A549 (cell line): ENCODE results near the gene CCDC12.

Source experiments
- CHD2 ChIP-seq: fragments of 150-350 bp; IDR thresholded peaks from 2 replicates; pipeline ENCODE4 v1.6.1; 2014; ENCODE audit warnings: low read length; ENCODE audit not compliant: partially characterized antibody
- CHD4 ChIP-seq: fragments of 200-600 bp; sonication (generic); IDR thresholded peaks from 2 replicates; pipeline ENCODE4 v1.6.1; 2016; ENCODE audit warnings: antibody characterized with exemption, mild to moderate bottlenecking, borderline replicate concordance
- CTCF ChIP-seq: fragments of >200 bp; sonication (Bioruptor Twin); formaldehyde crosslinking; IDR thresholded peaks from 3 replicates; pipeline ENCODE4 v1.5.1; 2016
- GATA3 ChIP-seq: IDR thresholded peaks from 2 replicates; pipeline ENCODE4 v1.6.1; 2012; ENCODE audit warnings: borderline replicate concordance
- HDAC2 ChIP-seq: fragments of 200-600 bp; sonication (generic); IDR thresholded peaks from 2 replicates; pipeline ENCODE4 v1.6.1; 2016
- KDM1A ChIP-seq: fragments of 200-600 bp; sonication (generic); IDR thresholded peaks from 2 replicates; pipeline ENCODE4 v1.6.1; 2016; ENCODE audit warnings: low read depth, mild to moderate bottlenecking
- MAX ChIP-seq: IDR thresholded peaks from 2 replicates; pipeline ENCODE4 v1.6.1; 2012
- POLR2A ChIP-seq: IDR thresholded peaks from 2 replicates; pipeline ENCODE4 v1.6.1; 2012; ENCODE audit warnings: mild to moderate bottlenecking, low read length
- RAD21 ChIP-seq, 2 experiments: fragments of >200 bp in 1 of 2; sonication (Bioruptor Twin) in 1 of 2; formaldehyde crosslinking in 1 of 2; IDR thresholded peaks in 1 of 2; conservative IDR thresholded peaks in 1 of 2; 2 replicates in 1 of 2; 3 replicates in 1 of 2; pipeline ENCODE4 v1.6.1; 2012 to 2018; ENCODE audit warnings: inconsistent platforms in 1 of 2
- RCOR1 ChIP-seq: fragments of 150-350 bp; IDR thresholded peaks from 2 replicates; pipeline ENCODE4 v1.6.1; 2014; ENCODE audit warnings: antibody characterized with exemption, low read length, low read depth

GRCh38 chr3:46906471-46907058 lies 70.0 kb downstream of the CCDC12 start:
- TF ChIP-seq POLR2A = no peak
- no peak for TF ChIP-seq HDAC2
- TF ChIP-seq GATA3 = no peak
- no peak for TF ChIP-seq CTCF
- TF ChIP-seq CHD2 = no peak
- no peak for TF ChIP-seq KDM1A
- TF ChIP-seq RAD21 (conservative IDR thresholded peaks at IDR 0.05 in 1 of 2, IDR thresholded peaks at IDR 0.05 in 1 of 2) = no peak
- TF ChIP-seq MAX = no peak
- TF ChIP-seq RCOR1 = no peak
- TF ChIP-seq CHD4 = no peak
